ENCODE results near the gene TMBIM1.

GRCh38 chr2:218263817-218264641 lies 28.3 kb downstream of the TMBIM1 start:
- TF ChIP-seq CTCF (IDR thresholded peaks at IDR 0.05) = no peak
- no peak for TF ChIP-seq POLR2A (IDR thresholded peaks at IDR 0.05)
- no peak for TF ChIP-seq POLR2AphosphoS5 (IDR thresholded peaks at IDR 0.05)
- no peak for TF ChIP-seq EP300 (IDR thresholded peaks at IDR 0.05)

Measured in stomach (tissue), 4 donors.